ENCODE results near the gene UTP15. TPM values are rescaled to one million over a fixed set of nuclear protein-coding genes. Genes with fewer than 3 reads are reported as not detected.

Gene UTP15
- total and polyA plus RNA-seq, 10 of the 15 experiments (the other 5 are each of a cell fraction or from before 2014, with no cell fraction given) = 22.5 to 39.4 (median 29.6) TPM

- TF ChIP-seq ZNF687 (IDR thresholded peaks at IDR 0.05) (no peak), E2F8 (IDR thresholded peaks at IDR 0.05; ENCODE audit: low read depth, partially characterized antibody) (no peak), KLF5 (IDR thresholded peaks at IDR 0.05; ENCODE audit: partially characterized antibody) (no peak), POLR2AphosphoS5 (IDR thresholded peaks at IDR 0.05; ENCODE audit: low read length) (no peak), TCF7 (IDR thresholded peaks at IDR 0.05; ENCODE audit: borderline replicate concordance) (no peak), GATAD2B (conservative IDR thresholded peaks at IDR 0.05; ENCODE audit: low read depth) (no peak), NKRF (conservative IDR thresholded peaks at IDR 0.05) (no peak), SREBF2 (IDR thresholded peaks at IDR 0.05; ENCODE audit: low read length) (no peak), SIX5 (IDR thresholded peaks at IDR 0.05; ENCODE audit: low read depth, low read length, severe bottlenecking) (no peak), JUND (IDR thresholded peaks at IDR 0.05; ENCODE audit: low read depth, low read length) (no peak), PAX5 (IDR thresholded peaks at IDR 0.05; ENCODE audit: borderline replicate concordance, low read depth, low read length) (no peak), PRDM15 (CRISPR knock-in tag; IDR thresholded peaks at IDR 0.05) (no peak)
These were observed 54.8 kb downstream of the UTP15 start (continued) for GRCh38 chr5:73620334-73620687.

Data from GM12878 (cell line).